ENCODE measurements around the gene STMN3.

DNA sequence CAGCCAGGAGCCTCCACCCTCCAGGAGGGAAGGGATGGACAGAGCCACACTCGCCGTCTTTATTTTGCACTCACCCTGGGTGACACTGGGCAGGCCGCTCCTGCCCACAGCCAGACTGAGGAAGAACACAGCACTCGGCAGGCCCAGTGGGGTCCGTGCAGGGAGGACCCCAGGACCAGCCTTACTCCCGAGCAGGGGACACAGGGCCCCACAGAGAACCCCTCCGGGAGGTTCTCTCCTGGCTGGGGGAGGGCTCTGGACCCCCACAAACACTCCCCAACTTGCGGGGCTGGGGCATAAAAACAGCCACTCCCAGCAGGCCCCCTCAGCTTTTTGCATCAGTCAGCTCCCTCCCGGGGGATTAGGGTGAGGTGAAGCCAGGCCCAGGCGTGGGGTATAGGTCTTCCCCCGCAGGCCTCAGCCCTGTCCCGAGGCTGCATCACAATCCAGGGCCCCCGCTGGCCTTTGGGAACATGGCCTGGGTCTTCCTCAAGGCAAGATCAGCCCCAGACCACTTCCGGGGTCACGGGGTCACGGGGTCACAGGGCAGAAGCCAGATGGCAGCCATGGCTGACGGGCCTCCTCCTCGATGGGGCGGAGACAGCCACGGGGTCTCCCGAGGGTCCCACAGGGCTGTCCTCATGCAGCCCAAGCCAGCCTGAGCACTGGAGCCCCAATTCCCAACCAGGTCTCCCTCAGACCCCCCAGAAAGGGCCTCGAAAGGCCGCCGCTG lies 46.4 kb upstream of the STMN3 start:
- TF ChIP-seq, protein P1, sequence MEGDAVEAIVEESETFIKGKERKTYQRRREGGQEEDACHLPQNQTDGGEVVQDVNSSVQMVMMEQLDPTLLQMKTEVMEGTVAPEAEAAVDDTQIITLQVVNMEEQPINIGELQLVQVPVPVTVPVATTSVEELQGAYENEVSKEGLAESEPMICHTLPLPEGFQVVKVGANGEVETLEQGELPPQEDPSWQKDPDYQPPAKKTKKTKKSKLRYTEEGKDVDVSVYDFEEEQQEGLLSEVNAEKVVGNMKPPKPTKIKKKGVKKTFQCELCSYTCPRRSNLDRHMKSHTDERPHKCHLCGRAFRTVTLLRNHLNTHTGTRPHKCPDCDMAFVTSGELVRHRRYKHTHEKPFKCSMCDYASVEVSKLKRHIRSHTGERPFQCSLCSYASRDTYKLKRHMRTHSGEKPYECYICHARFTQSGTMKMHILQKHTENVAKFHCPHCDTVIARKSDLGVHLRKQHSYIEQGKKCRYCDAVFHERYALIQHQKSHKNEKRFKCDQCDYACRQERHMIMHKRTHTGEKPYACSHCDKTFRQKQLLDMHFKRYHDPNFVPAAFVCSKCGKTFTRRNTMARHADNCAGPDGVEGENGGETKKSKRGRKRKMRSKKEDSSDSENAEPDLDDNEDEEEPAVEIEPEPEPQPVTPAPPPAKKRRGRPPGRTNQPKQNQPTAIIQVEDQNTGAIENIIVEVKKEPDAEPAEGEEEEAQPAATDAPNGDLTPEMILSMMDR (IDR thresholded peaks at IDR 0.05) = no peak
- no peak for TF ChIP-seq ZFX (IDR thresholded peaks at IDR 0.05; ENCODE audit: borderline replicate concordance)
